DMS53 treated with DMSO at 0.1 percent for 48 hours (cell line): ENCODE measurements around the gene TET2.

Experiments
- DNase-seq: peaks from one replicate; lab custom pipeline; 2025; ENCODE audit not compliant: unreplicated experiment; lab: John Stamatoyannopoulos, UW

The TET2 gene

DNA sequence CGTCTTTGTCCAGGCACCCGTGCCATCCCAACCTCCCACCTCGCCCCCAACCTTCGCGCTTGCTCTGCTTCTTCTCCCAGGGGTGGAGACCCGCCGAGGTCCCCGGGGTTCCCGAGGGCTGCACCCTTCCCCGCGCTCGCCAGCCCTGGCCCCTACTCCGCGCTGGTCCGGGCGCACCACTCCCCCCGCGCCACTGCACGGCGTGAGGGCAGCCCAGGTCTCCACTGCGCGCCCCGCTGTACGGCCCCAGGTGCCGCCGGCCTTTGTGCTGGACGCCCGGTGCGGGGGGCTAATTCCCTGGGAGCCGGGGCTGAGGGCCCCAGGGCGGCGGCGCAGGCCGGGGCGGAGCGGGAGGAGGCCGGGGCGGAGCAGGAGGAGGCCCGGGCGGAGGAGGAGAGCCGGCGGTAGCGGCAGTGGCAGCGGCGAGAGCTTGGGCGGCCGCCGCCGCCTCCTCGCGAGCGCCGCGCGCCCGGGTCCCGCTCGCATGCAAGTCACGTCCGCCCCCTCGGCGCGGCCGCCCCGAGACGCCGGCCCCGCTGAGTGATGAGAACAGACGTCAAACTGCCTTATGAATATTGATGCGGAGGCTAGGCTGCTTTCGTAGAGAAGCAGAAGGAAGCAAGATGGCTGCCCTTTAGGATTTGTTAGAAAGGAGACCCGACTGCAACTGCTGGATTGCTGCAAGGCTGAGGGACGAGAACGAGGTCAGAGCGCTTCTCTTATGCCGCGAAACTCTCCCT, at the start of gene TET2:
Gene TET2, plus strand, starts transcription at position 601 of the 740 bp plus-strand sequence. CDS start 87,067 bp downstream, outside the sequence.
- DNase-seq = peak; percentile 9

DNA sequence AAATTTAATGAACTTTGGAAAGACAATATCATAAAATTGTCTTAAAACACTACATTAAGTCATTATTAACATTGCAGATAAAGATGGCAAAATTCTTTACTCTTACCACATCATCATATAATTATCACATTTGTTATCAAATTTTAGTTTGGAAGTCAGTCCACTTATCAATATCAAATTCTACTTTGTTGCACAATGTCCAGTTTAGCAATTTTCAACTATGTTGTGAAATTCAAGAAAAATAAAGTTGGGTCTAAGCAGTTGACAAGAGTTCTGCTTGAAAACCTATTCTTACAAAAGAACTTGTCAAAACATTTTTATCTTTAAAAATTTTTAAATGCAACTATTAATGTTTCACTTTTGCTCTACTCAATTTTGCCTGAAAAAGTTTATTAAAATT, 44.7 kb upstream of the TET2 start:
- DNase-seq = no peak

DNA sequence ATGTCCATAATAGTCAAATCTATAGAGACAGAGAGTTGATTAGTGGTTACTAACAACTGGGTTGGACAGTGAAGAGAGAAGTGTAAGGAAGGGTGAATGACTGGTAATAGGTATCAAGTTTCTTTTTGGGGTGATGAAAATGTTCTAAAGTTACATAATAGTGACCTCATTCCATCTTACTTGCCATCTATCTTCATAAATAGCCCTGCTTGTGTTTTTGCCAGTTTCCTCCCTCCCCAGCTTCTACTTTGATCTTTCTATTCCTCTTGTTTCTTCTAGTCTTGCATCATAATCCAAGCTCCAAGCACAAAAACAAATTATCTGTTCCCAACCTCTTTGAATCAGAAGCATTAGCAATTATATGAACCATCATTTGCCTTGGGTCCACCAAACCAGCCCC, 40.2 kb upstream of the TET2 start:
- no peak for DNase-seq

DNA sequence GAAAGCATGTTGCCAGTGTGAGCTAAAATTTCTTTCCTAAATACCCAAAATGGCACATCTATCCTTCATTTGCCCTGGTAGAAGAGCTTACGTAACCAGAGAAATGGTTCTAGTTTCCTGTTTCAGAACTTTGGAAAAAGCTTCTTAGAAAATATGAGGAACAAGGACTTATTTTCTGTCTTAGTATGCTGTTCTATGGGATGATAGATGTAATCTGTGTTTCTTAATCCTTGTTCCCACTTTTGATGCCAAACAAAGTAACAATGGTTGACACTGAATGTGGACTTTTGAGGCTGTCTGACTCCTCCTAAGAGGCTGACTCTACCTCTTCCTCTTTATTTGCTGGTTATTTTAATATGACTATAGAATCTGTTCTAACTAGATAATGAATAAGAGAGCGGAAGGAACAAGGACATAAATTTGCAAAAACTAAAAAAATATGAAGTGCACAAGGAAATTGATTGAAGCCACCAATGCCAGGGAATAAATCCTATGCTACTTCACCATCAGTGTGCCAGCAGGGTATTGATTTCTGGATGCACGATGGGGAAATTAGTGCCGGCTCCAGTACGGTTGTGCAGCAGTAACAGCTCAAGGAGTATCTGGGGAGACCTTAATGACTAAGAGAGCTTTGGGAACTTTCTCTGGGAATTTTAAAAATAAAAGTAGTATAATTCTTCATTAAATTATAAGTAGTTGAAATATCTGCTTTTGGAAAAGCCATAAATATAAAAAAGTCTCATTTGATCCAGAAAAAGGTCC, 39.4 kb upstream of the TET2 start:
- no peak for DNase-seq

DNA sequence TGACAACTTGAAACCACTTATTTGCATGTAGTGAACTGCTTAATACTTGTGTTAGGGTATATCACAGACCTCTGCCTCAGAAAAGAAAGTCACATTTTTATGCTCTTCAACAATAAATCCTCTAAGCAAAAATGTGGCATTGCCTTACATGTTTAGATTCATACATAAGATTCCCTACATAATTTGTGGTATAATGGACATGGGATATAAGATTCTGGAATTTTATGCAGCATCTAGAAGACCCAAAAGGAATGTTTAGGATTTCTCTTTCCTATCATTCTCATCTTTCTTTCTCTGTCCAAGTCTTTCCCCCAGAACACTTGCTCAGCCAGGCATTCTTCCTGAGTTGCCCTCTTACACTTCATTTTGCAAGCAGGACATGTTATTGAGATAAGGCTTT, 37.7 kb upstream of the TET2 start:
- no peak for DNase-seq

DNA sequence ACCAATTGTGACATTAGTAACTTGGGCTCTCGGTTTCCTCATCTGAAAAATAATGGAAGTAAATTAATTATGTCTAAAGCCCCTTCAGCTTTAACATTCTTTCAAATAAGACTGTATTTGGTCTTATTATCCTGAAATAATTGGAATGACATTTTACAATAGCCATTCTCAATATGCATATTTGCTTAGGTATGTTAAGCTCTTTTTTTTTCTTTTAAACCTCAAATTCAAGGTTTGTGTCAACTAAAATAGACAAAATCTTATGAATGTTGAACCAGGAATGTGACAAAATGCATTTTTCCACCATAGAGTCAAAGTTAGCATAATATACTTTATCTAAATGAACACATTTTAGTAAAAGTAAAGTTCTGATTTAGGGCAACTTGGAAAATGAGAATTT, 34.4 kb upstream of the TET2 start:
- DNase-seq = no peak

DNA sequence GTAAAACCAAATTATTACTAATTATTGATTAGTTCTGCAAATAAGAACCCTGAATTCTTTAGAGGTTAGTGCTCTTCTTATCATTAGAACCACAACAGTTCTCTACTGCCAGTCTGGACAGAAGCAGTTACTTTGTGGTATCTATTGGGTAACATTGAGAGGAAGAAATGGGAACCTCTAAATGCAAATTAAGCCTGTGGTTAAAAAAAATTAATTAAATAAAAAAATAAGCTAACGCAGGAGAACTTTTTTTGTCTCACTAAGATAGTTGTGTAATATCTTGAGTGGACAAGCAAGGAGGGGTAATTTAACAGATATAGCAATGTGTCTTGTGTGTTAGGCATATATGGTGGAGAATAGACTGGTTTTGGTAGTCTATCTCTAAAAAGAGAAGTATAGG, 32.9 kb upstream of the TET2 start:
- DNase-seq = no peak

DNA sequence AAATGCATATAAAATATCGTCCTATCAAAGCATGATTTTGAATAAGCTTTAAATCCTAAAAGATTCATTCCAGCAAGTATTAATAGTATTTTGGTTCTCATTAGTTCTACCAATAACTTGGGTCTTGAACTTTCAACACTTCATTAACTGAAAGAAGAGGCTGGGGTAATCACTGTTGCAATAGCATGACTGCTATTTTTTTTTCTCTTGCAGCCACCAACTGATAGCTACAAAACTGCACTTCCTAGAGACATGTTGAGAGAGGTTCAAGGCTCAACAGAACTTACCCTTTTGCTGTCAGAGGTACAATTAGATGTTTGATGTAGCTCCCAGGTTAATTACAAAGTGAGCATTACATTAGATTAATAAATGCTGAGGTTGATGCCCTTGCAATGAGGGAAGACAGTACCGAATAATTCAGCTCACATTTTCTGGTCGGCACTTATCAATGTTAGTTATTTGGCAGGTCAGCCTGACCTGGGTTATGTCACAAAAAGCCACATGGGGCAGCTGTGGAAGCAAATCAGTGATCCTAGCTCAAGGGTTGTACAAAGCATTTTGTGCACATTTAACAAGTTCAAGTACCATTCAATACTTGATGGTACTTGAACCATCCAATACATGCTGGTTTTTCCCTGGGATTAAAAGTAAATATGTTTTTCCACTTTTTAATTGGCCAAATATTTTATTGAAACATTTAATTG, 29.9 kb upstream of the TET2 start:
- DNase-seq = no peak

DNA sequence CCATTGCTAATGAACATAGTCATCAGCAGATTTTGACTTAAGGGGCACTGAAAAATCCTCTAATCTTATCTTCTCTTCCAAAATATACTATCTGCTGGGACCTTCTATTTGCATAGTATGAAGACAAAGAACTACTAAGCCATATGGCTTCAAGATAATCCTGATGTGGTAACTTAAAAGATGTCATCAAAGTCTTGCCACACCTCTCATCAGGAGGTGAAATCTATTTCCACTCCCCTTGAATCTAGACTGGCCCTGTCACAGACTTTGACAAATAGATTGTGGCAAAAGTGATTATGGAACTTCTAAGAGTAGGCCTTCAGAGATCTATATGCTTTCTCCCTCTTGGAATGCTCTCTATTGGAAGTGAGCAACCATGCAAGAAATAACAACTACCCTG, 27.3 kb upstream of the TET2 start:
- DNase-seq = no peak

DNA sequence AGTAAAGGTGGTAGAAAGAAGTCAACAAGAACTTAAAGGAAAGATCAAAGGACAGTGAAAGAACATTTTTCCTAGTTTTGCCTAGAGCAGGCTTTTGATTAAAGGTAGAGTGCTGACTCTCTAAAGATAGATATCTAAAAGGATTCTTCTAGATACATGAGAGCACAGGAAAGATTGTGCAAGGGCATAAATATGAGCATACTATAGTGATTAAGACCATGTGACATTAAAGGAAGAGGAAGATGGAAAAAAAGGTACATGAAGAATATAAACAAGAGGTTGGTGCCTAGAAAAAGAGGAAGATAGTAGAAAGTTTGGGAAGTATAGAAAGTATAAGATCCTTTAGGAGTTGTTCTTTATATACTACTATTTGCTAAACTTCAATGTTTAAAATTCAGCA, 26.1 kb upstream of the TET2 start:
- no peak for DNase-seq

DNA sequence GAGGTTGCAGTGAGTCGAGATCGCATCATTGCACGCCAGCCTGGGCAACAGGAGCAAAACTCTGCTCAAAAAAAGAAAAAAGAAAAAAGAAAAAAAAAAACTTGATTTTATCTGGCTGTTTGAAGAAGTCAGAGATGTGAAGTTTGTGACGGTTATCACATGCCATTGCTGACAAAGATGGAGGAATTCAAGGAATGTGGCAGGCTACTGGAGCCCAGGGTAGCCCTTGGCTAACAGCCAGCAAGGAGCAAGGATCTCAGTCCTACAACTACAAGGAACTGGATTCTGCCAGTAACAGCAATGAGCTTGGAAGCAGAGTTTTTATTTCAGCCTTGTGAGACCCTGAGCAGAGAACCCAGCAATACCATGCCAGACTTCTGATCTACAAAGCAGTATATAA, 24.3 kb upstream of the TET2 start:
- DNase-seq = no peak

DNA sequence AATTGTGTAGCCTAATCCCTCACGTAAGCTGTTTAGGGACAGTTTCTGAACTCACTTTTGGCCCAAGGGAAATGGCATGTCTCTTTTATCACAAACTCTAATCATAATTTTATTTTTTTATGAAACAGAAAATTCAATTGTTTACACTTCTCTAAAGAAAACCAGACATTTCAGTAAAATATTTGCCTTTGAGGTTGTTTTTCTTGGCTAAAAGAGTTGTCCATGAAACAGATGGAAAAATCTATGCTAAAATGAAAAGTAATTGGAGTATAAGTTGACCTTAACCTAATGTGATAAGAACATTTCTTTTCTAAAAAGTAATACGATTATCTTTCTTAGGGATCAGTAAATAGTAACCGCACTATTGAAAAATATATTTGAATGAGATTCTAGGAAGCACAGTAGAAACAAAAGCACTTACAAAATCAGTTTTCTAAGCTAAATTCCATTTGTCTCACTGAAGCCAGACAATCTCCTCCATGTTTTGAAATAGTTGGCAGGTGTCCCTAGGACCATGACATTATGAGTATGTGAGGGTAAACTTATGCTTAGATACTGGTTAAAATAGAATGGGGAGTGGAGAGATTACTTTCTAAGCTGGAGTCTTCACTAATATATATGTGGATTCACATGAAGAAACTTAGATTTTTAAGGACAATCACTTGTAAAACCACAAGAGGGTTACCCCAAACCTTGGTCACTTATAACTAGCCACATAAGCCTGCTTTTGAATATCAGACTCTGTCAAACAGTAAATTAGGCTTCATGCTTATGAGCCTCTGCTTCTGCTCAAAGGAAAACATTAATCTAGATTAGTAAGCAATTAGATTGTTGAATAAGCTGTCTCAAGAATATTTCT, 20.1 kb upstream of the TET2 start:
- DNase-seq = no peak

DNA sequence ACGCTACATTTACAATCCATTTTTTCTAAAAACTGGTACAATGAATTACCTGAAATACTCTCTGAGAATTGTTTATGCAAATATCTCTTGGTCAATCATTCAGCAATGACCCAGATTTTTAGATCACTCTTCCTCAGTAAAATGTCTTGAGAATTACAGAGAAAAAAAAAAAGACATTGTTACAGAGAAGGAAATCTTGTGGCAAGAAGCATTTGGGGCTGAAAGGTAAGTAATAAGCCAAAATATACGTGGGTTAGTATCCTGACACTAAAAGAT, 19.6 kb upstream of the TET2 start:
- no peak for DNase-seq

DNA sequence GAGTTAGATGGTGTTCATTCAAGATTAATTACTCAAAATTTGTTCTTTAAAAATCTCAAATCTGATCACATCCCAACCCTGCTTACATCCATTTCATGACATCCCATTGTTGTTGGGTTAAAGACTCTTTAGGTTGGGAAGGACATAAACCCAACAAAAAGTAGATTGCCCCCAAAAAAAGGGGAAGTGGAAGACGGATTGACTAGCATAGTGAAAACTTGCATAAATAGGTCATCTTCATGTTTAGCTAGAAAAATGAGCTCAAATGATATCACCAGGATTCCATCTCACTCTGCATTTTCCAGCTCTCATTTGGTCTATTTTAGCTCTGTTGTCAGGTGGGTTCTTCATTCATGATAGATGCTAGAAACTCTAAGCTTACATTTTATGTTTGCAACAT, 18.5 kb upstream of the TET2 start:
- DNase-seq = no peak

DNA sequence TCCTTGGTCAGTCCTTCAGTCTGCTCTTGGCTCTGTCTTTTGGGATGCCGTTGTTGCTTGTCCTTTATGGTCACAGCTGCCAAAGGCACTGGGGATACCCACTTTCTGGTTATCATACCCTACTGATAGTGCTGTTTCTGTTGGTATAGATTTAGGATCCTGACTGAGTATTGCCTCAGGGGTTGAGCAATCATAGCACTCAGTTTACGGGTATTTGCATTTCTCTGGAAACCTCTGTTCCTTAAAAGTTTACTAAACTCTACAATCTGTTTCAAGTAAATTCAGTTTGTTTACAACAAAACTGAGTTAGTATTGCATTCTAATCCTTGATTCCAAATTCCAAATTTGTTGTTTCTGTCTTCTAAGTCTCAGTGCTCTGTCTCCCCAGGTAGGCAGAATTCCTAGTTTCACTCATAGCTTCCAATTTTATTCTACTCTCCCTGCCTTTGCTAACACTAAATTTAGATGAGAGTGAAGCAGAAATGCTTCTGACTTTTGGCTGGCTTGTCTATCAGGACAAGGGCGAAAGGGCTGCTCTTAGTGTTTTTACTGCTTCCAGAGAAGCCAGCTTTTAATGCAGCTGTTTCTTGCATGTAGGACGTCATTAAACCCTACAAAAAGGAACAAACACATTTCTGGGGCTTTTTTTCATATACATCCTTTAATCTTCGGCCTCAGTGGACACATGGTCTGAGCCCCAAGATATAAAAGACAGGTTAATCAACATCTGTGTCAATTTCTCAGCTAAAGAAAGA, 17.2 kb upstream of the TET2 start:
- DNase-seq = no peak

DNA sequence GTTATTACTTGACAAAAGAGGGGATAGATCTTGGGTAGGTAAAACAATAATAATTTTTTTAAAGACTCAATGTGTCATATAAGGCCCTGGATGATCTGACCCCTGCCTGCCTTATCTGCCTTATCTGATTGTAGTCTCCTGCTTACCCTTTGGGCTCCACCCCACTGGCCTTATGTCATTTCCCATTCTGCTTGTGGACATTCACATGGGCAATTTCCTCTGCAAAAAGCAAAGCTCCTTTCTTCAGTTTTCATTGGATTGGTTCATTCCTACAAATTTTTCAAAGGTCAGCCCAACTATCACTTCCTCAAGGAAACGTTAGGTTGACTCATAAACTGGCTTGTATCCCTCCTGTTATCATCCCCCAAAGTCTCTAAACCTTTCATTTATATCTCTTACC, 15.7 kb upstream of the TET2 start:
- no peak for DNase-seq

DNA sequence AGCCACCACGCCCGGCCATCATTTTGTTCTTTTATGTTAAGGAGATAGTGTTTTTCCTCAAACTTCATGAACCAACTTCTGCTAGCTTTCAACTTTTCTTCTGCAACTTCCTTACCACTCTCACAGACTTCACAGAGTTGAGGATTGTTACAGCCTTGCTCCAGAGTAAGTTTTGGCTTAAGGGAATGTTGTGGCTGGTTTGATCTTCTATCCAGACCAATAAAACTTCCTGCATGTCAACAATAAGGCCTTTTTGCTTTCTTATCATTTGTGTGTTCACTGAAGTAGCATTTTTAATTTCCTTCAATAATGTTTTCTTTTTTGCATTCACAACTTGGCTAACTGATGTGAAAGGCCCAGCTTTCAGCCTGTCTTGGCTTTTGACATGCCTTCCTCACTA, 12.7 kb upstream of the TET2 start:
- DNase-seq = no peak

DNA sequence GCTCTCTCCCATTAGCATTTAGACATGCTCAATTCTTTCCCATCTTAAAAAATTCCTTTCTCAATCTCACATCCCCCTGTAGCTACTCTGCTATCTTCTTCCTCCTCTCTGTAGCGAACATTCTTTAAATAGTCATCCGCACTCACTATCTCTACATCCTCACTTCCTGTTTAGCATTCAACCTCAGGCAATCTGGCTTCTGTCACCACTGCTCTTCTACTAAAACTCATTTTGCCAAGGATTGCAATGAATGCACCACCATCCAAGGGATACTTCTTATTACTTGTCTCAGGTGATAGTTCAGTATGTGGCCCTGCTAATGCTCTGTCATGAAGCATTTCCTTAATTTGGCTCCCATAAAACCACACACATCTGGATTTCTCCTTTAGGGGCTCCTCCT, 10.9 kb upstream of the TET2 start:
- DNase-seq = no peak

DNA sequence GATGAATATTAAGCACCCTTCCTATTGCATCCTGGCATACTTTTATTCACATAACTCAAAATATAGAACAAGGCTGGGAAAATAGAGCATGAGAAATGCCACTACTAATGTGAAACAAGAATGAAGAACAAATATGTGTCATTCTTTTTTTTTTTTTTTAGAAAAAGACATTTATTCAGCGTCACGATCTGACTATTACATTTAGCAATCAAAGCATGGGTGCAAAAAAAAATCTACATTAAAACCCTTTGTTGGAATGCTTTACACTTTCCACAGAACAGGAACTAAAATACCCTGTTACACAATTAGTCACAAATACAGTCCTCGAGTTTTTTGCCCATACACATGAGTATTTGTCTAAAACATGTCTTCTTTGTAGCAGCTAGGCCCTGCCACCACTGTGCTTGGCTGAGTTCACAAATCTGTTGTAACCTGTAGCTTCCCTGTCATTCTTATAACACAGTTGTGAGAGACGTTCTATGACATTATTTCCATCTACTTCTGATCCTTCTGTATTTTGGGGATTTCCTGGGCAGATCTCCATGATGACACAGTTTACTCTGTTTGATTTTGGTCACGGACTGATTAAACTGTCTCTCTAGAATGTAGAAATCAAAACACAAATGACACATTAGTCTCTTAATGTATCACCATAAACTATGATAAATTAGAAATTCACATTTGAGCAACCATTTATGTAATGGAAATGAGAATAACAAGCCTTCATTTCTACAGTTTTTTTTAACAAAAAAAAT, 9.4 kb upstream of the TET2 start:
- no peak for DNase-seq

DNA sequence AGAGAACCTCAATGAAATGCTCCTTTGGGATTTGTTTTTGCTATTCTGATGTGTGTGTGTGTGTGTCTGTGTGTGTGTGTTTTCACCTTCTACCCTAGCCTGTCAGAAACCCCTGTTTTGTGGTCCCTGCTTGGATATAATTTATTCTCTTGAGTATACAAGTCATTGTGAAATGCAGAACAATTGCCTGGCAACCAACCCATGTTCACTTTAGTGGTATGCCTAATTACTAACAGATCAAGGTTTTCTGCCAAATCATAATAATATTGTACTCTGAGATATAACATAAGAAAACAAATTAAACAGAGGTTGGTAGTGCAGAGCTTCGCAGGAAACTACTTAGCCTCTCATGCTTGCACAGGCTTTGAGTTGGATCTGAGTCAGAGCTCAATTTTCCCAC, 7.0 kb upstream of the TET2 start:
- DNase-seq = no peak
